Measurements from ENCODE around the gene ARL3.

DNA sequence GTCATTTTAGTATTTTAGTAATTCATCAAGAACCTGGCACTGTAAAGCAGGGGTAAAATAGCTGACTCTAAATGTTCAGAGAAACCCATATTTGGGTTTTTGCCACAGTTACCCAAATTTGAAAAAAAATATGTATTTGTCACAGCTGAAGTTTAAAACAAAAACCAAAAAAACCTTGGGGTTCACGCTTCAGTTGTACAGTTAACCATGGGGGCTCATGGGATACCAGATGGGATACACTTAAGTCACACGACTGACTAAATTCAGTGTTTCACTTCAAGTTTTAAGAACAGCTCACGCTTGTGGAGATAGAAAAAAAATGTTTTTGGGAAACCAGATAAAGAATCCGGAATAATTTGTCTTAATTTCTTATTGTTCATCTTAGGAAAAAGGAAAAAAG, 2.1 kb downstream of the ARL3 start:
- TF ChIP-seq, protein P1, sequence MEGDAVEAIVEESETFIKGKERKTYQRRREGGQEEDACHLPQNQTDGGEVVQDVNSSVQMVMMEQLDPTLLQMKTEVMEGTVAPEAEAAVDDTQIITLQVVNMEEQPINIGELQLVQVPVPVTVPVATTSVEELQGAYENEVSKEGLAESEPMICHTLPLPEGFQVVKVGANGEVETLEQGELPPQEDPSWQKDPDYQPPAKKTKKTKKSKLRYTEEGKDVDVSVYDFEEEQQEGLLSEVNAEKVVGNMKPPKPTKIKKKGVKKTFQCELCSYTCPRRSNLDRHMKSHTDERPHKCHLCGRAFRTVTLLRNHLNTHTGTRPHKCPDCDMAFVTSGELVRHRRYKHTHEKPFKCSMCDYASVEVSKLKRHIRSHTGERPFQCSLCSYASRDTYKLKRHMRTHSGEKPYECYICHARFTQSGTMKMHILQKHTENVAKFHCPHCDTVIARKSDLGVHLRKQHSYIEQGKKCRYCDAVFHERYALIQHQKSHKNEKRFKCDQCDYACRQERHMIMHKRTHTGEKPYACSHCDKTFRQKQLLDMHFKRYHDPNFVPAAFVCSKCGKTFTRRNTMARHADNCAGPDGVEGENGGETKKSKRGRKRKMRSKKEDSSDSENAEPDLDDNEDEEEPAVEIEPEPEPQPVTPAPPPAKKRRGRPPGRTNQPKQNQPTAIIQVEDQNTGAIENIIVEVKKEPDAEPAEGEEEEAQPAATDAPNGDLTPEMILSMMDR (IDR thresholded peaks at IDR 0.05), result no peak
- TF ChIP-seq POLR2A (IDR thresholded peaks at IDR 0.05), result no peak

Measured in esophagus squamous epithelium (tissue), 4 donors.